Measurements from ENCODE around the gene REPS1. TPM values are rescaled to one million over a fixed set of nuclear protein-coding genes. Genes with fewer than 3 reads are reported as not detected.
A peak's percentile ranks its signal among the peaks of the same experiment; 100 is the strongest.

REPS1 gene
- total and polyA plus RNA-seq, 2 of the 13 experiments (the other 11 are each of a cell fraction or from before 2014, with no cell fraction given): 36.4 to 38.3 TPM

DNA sequence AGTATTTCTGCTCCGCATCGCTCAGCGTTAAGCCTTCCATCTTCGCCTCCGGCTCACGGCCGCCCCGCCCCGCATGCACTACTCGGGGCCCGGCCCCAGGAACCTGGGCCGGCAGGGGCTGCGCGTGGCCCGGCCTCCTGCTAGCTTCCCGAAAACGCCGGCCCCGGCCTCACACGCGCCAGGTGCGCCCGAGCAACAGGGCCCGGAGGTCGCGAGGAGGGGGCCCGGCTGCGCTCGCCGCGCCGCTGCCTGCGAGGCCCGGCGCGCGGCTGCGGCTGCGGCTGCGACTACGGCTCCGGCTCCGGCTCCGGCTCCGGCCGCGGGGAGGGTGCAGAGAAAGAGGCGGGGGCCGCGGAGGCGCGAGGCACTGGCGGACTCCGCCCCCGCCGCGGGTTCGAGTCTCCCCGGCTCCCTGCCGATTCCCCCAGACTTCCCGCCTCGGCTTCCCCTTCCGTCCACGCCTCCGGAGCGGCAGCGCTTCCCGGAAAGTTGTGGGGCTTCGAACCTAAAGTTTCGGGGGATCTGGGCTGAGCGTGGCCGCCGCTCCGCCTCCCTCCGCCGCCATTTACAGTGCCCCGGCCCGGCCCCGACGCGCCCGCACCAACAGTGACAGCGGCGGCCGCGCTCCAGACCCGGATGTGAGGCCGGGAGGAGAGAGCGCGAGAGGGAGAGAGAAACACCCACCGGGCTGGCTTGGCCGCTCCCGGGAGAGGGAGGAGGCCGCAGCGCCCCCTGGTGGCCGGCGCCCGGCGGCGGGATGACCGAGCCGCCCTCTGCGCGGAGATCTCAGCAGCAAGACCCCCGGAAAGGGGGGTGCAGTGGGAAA is at the start of gene REPS1 (continued):
- TF ChIP-seq ZNF646 (CRISPR knock-in tag; IDR thresholded peaks at IDR 0.05) (no peak), ZFAT (CRISPR knock-in tag; conservative IDR thresholded peaks at IDR 0.05) (peak; percentile 57), RBM39 (IDR thresholded peaks at IDR 0.05; ENCODE audit: low read depth, low read length, poor library complexity, severe bottlenecking) (peak; percentile 93), TGIF2 (CRISPR knock-in tag; IDR thresholded peaks at IDR 0.05) (no peak), NCOA2 (CRISPR knock-in tag; IDR thresholded peaks at IDR 0.05) (peak; percentile 59; the same call in 1 of the 2 replicates), FOXM1 (CRISPR knock-in tag; IDR thresholded peaks at IDR 0.05) (0 out of 2 replicates have a peak, but pooled peaks have one; percentile 68), BRD4 (CRISPR knock-in tag; IDR thresholded peaks at IDR 0.05) (peak; percentile 88), ZNF331 (CRISPR knock-in tag; IDR thresholded peaks at IDR 0.05) (peak; percentile 78), NPAS2 (CRISPR knock-in tag; IDR thresholded peaks at IDR 0.05; ENCODE audit: borderline replicate concordance) (no peak), TSC22D2 (CRISPR knock-in tag; IDR thresholded peaks at IDR 0.05; ENCODE audit: borderline replicate concordance) (peak; percentile 68), ZBTB1 (CRISPR knock-in tag; IDR thresholded peaks at IDR 0.05; ENCODE audit: borderline replicate concordance) (no peak), ZKSCAN1 (IDR thresholded peaks at IDR 0.05; ENCODE audit: low read length) (0 out of 2 replicates have a peak, but pooled peaks have one; percentile 13), CTCF (CRISPR knock-in tag; IDR thresholded peaks at IDR 0.05) (peak; percentile 97), HOXA7 (CRISPR knock-in tag; IDR thresholded peaks at IDR 0.05) (no peak), EP300 (IDR thresholded peaks at IDR 0.05; ENCODE audit: low read depth in 2 of 2, low read length in 2 of 2) (no peak; a peak in 1 of 4 replicates), EP300 (CRISPR knock-in tag; IDR thresholded peaks at IDR 0.05; ENCODE audit: borderline replicate concordance) (0 out of 2 replicates have a peak, but pooled peaks have one; percentile 52), ZFP62 (CRISPR knock-in tag; IDR thresholded peaks at IDR 0.05) (no peak), ATF7 (IDR thresholded peaks at IDR 0.05) (no peak), ATF7 (CRISPR knock-in tag; IDR thresholded peaks at IDR 0.05) (no peak), ZFY (CRISPR knock-in tag; IDR thresholded peaks at IDR 0.05) (peak; percentile 95), ZNF354B (CRISPR knock-in tag; IDR thresholded peaks at IDR 0.05) (no peak), ZNF253 (CRISPR knock-in tag; IDR thresholded peaks at IDR 0.05; ENCODE audit: borderline replicate concordance) (0 out of 2 replicates have a peak, but pooled peaks have one; percentile 23), ZNF17 (CRISPR knock-in tag; IDR thresholded peaks at IDR 0.05) (no peak), ZNF317 (CRISPR knock-in tag; IDR thresholded peaks at IDR 0.05) (peak; percentile 85)
